HepG2 (cell line): ENCODE data around the gene NR5A2. TPM values are rescaled to one million over a fixed set of nuclear protein-coding genes. Genes with fewer than 3 reads are reported as not detected.

Experiments
- ATAC-seq: fragments of 200-7000 bp; cut with Tn5 transposase; 3 replicates; pipeline ENCODE4 v1.9.1; 2020; ENCODE audit warnings: mild to moderate bottlenecking, moderate library complexity
- BruUV-seq: library from RNA; stranded (reverse); fragments of 400-500 nt; replicated peaks from 2 replicates; lab custom pipeline; 2021; lab: Mats Ljungman, UMichigan
- CTCF ChIA-PET: fragments of 300-600 bp; formaldehyde crosslinking; extraction: SDS; loops from one replicate; lab custom pipeline; 2021; ENCODE audit warnings: low total read pairs, inconsistent platforms, low intra/inter-chr PET ratio; lab: Yijun Ruan, JAX
- POLR2A ChIA-PET: fragments of 350-600 bp; sonication (Branson Sonifier 250); formaldehyde crosslinking; loops from one replicate; lab custom pipeline; 2020; ENCODE audit warnings: antibody characterized with exemption, inconsistent platforms; lab: Yijun Ruan, JAX
- DNase-seq: peaks from one replicate; pipeline ENCODE4 v3.0.0-alpha.2; 2015; ENCODE audit warnings: low spot score
- FAIRE-seq: peaks from 3 replicates; lab custom pipeline; 2011; peaks lifted over from hg19 to GRCh38; lab: Jason Lieb, UNC
- H2AFZ ChIP-seq: one replicate; pipeline ENCODE4 v1.6.1; 2011; ENCODE audit warnings: low read length, inconsistent platforms
- H3K27ac ChIP-seq: fragments of 300-600 bp; 3 replicates; pipeline ENCODE4 v1.8.0; 2011; ENCODE audit warnings: mixed run types, mild to moderate bottlenecking, mixed read lengths, low read length, inconsistent platforms; ENCODE audit not compliant: insufficient read depth; ENCODE audit errors: extremely low read length
- H3K27me3 ChIP-seq, 2 experiments: fragments of 200-600 bp in 1 of 2; 2 replicates in 1 of 2; 3 replicates in 1 of 2; pipeline versions ENCODE4 v1.6.0 to v1.8.0; 2011; ENCODE audit warnings: low read length in 2 of 2, mild to moderate bottlenecking in 2 of 2, moderate library complexity in 2 of 2, inconsistent platforms in 1 of 2; ENCODE audit not compliant: insufficient read depth in 2 of 2, control insufficient read depth in 1 of 2
- H3K36me3 ChIP-seq, 2 experiments: fragments of 200-600 bp in 1 of 2; replicated peaks in 1 of 2; 2 replicates in 1 of 2; 3 replicates in 1 of 2; pipeline versions ENCODE4 v1.5.1 to v1.8.0; 2011; ENCODE audit warnings: low read length in 2 of 2, inconsistent platforms in 1 of 2; ENCODE audit not compliant: insufficient read depth in 2 of 2, control insufficient read depth in 1 of 2
- H3K4me1 ChIP-seq: 2 replicates; pipeline ENCODE4 v1.5.1; 2012; ENCODE audit warnings: low read length, inconsistent platforms; ENCODE audit not compliant: insufficient read depth
- H3K4me2 ChIP-seq: 2 replicates; pipeline ENCODE4 v1.6.0; 2011; ENCODE audit warnings: low read depth, low read length, inconsistent platforms
- H3K4me3 ChIP-seq, 3 experiments: fragments of 200-600 bp in 1 of 3; sonication (generic), shearing (Covaris generic) in 1 of 3; replicated peaks in 1 of 3; 2 replicates each; pipeline ENCODE4 v1.5.1; 2011 to 2016; ENCODE audit warnings: low read length in 3 of 3, inconsistent platforms in 2 of 3, low read depth in 2 of 3, mild to moderate bottlenecking in 2 of 3, control low read depth in 1 of 3, mixed read lengths in 1 of 3; ENCODE audit not compliant: insufficient read depth in 1 of 3
- H3K79me2 ChIP-seq: one replicate; pipeline ENCODE4 v1.6.1; 2011; ENCODE audit warnings: low read length, inconsistent platforms; ENCODE audit not compliant: insufficient read depth
- H3K9ac ChIP-seq: 2 replicates; pipeline ENCODE4 v1.6.0; 2011; ENCODE audit warnings: mild to moderate bottlenecking, low read depth, low read length, inconsistent platforms; ENCODE audit not compliant: insufficient read depth
- H3K9me3 ChIP-seq: 2 replicates; pipeline ENCODE4 v1.5.1; 2012; ENCODE audit warnings: mild to moderate bottlenecking, low read length
- H4K20me1 ChIP-seq: 2 replicates; pipeline ENCODE4 v1.6.0; 2011; ENCODE audit warnings: inconsistent platforms, mild to moderate bottlenecking, low read length, moderate library complexity; ENCODE audit not compliant: insufficient read depth
- ATF1 ChIP-seq: IDR thresholded peaks from 2 replicates; pipeline ENCODE4 v1.6.1; 2016; ENCODE audit warnings: mild to moderate bottlenecking, control low read depth
- CEBPG ChIP-seq: IDR thresholded peaks from 2 replicates; pipeline ENCODE4 v1.6.1; 2016
- FOXP1 ChIP-seq, 2 experiments: fragments of 450-650 bp in 1 of 2; IDR thresholded peaks; 2 replicates each; pipeline ENCODE4 v1.6.1; 2017 to 2018; ENCODE audit warnings: antibody characterized with exemption in 1 of 2
- HOXA5 ChIP-seq: sonication (generic); formaldehyde crosslinking; IDR thresholded peaks from 2 replicates; pipeline ENCODE4 v1.4.0; 2020; ENCODE audit warnings: missing genetic modification reagents
- MAF1 ChIP-seq: sonication (generic); formaldehyde crosslinking; IDR thresholded peaks from 2 replicates; pipeline ENCODE4 v1.5.0; 2020; ENCODE audit warnings: missing genetic modification reagents, borderline replicate concordance
- NBN ChIP-seq: fragments of 450-650 bp; conservative IDR thresholded peaks from 2 replicates; pipeline ENCODE4 v1.6.1; 2017
- SMAD1 ChIP-seq: sonication (generic); formaldehyde crosslinking; IDR thresholded peaks from 2 replicates; pipeline ENCODE4 v1.4.0; 2020; ENCODE audit warnings: missing genetic modification reagents, low read depth, mild to moderate bottlenecking, borderline replicate concordance
- SNAI1 ChIP-seq: sonication (generic); formaldehyde crosslinking; IDR thresholded peaks from 2 replicates; pipeline ENCODE4 v1.5.0; 2020; ENCODE audit warnings: mild to moderate bottlenecking, missing genetic modification reagents, borderline replicate concordance
- TAF15 ChIP-seq: fragments of 200-400 bp; formaldehyde crosslinking; IDR thresholded peaks from one replicate; pipeline ENCODE4 v1.6.1; 2018; ENCODE audit warnings: mild to moderate bottlenecking, low read depth, low read length; ENCODE audit not compliant: poor library complexity, severe bottlenecking
- TEAD3 ChIP-seq: optimal IDR thresholded peaks from 2 replicates; pipeline ENCODE3; 2016; ENCODE audit warnings: borderline replicate concordance
- YY1 ChIP-seq: IDR thresholded peaks from 2 replicates; pipeline ENCODE4 v1.6.1; 2011; ENCODE audit warnings: low read length, low read depth, moderate library complexity, mild to moderate bottlenecking; ENCODE audit not compliant: insufficient read depth, insufficient replicate concordance
- ZKSCAN5 ChIP-seq: sonication (generic); formaldehyde crosslinking; IDR thresholded peaks from 2 replicates; pipeline ENCODE4 v1.5.1; 2020; ENCODE audit warnings: mild to moderate bottlenecking, missing genetic modification reagents
- ZNF451 ChIP-seq: sonication (generic); formaldehyde crosslinking; IDR thresholded peaks from 2 replicates; pipeline ENCODE4 v1.5.0; 2020; ENCODE audit warnings: mild to moderate bottlenecking, missing genetic modification reagents
- ZNF484 ChIP-seq: sonication (generic); formaldehyde crosslinking; IDR thresholded peaks from 2 replicates; pipeline ENCODE4 v1.5.1; 2020; ENCODE audit warnings: mild to moderate bottlenecking, low read depth, missing genetic modification reagents, borderline replicate concordance
- ZNF530 ChIP-seq: sonication (generic); formaldehyde crosslinking; IDR thresholded peaks from 2 replicates; pipeline ENCODE4 v1.5.0; 2020; ENCODE audit warnings: low read depth, mild to moderate bottlenecking, missing genetic modification reagents
- ZNF776 ChIP-seq: sonication (generic); formaldehyde crosslinking; IDR thresholded peaks from 2 replicates; pipeline ENCODE4 v1.4.0; 2020; ENCODE audit warnings: mild to moderate bottlenecking, missing genetic modification reagents
- WGBS: methylation state at CpG from one replicate; pipeline ENCODE4 v1.1.6; 2017; ENCODE audit warnings: low lambda C conversion rate; 5-methylcytosine and 5-hydroxymethylcytosine counted together
- in situ Hi-C: cut with HindIII; loops from 2 replicates; pipeline ENCODE4 v1.10.0; 2017; ENCODE audit warnings: low pct_unique_long_range_greater_than_20kb; ENCODE audit not compliant: extremely low pct_ligation_motif_present
- intact Hi-C: fragments of 100-400 bp; cut with micrococcal nuclease; formaldehyde crosslinking; loops from one replicate; pipeline ENCODE4 v1.10.0; 2022; ENCODE audit not compliant: unreplicated experiment
- polyA plus RNA-seq, 8 experiments: library from polyadenylated mRNA; depleted of rRNA in 3 of 8; stranded (reverse) in 7 of 8; unstranded in 1 of 8; fragments of >200 nt; fragmentation: Illumina TruSeq in 4 of 8; extraction: Trizol in 4 of 8; gene quantifications; 2 replicates each; pipeline versions ENCODE4 v1.2.1 to v1.2.3, GENCODE V29; 2011 to 2016; ENCODE audit warnings: low read depth in 4 of 8, missing spikeins in 1 of 8, mixed read lengths in 1 of 8; ENCODE audit not compliant: insufficient read depth in 1 of 8
- total RNA-seq, 5 experiments: library from RNA; depleted of rRNA; stranded (reverse); fragments of >200 nt; fragmentation: Illumina TruSeq; extraction: Trizol; gene quantifications; 2 replicates each; pipeline ENCODE4 v1.2.3, GENCODE V29; 2016; ENCODE audit warnings: low read depth in 1 of 5
- TF ChIP-seq, protein P1 (sequence below): sonication (generic); formaldehyde crosslinking; IDR thresholded peaks from 2 replicates; pipeline ENCODE4 v1.4.0; 2020; ENCODE audit warnings: missing genetic modification reagents, low read depth, mild to moderate bottlenecking, borderline replicate concordance
- TF ChIP-seq, protein P2 (sequence below): sonication (generic); formaldehyde crosslinking; IDR thresholded peaks from 2 replicates; pipeline ENCODE4 v1.5.0; 2020; ENCODE audit warnings: mild to moderate bottlenecking, low read depth, missing genetic modification reagents, borderline replicate concordance
- TF ChIP-seq, protein P3 (sequence below): sonication (generic); formaldehyde crosslinking; IDR thresholded peaks from 2 replicates; pipeline ENCODE4 v1.5.1; 2020; ENCODE audit warnings: missing genetic modification reagents, mild to moderate bottlenecking, borderline replicate concordance
- TF ChIP-seq, protein P4 (sequence below): IDR thresholded peaks from 2 replicates; pipeline ENCODE4 v1.6.1; 2016; ENCODE audit warnings: control low read depth

NR5A2 gene
- total and polyA plus RNA-seq, 2 of the 13 experiments (the other 11 are each of a cell fraction or from before 2014, with no cell fraction given), result 0.24 to 2.8 TPM

DNA sequence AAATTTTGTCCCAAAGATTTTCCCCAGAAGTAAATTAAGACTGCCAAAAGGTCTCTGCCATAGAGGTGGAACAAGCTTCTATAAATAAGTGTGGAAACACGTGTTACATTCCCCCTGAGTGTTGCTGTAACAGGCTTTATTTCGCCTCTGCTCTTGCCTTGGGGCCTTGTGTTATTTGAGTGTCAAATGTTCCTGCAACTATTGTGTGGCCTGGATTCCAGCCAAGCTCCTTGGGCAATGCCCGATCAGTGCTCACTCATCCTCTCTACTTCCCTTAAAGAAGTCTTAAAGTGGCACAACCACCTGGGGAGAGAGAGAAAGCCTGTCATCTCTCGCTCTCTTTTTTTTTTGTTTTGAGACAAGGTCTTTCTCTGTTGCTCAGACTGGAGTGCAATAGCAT, 156.7 kb downstream of the NR5A2 start:
- intact Hi-C loops (no loop called here), in situ Hi-C loops (no loop called here)
- ATAC-seq (no peak), DNase-seq (no peak), FAIRE-seq (no peak)
- 23% methylated on average over 4 of the region's 4 CpGs for WGBS
- ChIA-PET POLR2A (no interaction called here), CTCF (no interaction called here)
- no TSS peak for BruUV-seq
- no peak for TF ChIP-seq NBN
- TF ChIP-seq HOXA5 (CRISPR knock-in tag), result no peak
- no peak for TF ChIP-seq YY1
- TF ChIP-seq SMAD1 (CRISPR knock-in tag), result no peak
- TF ChIP-seq, protein P1, sequence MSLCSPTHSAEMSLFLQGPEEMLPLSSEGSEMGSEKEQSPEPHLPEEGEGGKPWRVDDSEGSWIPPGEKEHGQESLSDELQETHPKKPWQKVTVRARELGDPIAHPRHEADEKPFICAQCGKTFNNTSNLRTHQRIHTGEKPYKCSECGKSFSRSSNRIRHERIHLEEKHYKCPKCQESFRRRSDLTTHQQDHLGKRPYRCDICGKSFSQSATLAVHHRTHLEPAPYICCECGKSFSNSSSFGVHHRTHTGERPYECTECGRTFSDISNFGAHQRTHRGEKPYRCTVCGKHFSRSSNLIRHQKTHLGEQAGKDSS (CRISPR knock-in tag), result no peak
- TF ChIP-seq ZNF484 (CRISPR knock-in tag), result no peak
- TF ChIP-seq TEAD3 (CRISPR knock-in tag), result no peak
- TF ChIP-seq ZKSCAN5 (CRISPR knock-in tag), result no peak
- no peak for TF ChIP-seq MAF1 (CRISPR knock-in tag)
- no peak for TF ChIP-seq FOXP1 (IDR thresholded peaks at IDR 0.05)
- no peak for TF ChIP-seq FOXP1 (CRISPR knock-in tag; IDR thresholded peaks at IDR 0.05)
- no peak for TF ChIP-seq CEBPG (CRISPR knock-in tag)
- TF ChIP-seq, protein P2, sequence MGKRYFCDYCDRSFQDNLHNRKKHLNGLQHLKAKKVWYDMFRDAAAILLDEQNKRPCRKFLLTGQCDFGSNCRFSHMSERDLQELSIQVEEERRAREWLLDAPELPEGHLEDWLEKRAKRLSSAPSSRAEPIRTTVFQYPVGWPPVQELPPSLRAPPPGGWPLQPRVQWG, result no peak
- TF ChIP-seq, protein P3, sequence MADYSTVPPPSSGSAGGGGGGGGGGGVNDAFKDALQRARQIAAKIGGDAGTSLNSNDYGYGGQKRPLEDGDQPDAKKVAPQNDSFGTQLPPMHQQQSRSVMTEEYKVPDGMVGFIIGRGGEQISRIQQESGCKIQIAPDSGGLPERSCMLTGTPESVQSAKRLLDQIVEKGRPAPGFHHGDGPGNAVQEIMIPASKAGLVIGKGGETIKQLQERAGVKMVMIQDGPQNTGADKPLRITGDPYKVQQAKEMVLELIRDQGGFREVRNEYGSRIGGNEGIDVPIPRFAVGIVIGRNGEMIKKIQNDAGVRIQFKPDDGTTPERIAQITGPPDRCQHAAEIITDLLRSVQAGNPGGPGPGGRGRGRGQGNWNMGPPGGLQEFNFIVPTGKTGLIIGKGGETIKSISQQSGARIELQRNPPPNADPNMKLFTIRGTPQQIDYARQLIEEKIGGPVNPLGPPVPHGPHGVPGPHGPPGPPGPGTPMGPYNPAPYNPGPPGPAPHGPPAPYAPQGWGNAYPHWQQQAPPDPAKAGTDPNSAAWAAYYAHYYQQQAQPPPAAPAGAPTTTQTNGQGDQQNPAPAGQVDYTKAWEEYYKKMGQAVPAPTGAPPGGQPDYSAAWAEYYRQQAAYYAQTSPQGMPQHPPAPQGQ, result no peak
- no peak for TF ChIP-seq ATF1
- TF ChIP-seq TAF15, result no peak
- no peak for TF ChIP-seq ZNF451 (CRISPR knock-in tag)
- no peak for TF ChIP-seq SNAI1
- no peak for TF ChIP-seq ZNF776 (CRISPR knock-in tag)
- TF ChIP-seq ZNF530 (CRISPR knock-in tag), result no peak
- TF ChIP-seq, protein P4, sequence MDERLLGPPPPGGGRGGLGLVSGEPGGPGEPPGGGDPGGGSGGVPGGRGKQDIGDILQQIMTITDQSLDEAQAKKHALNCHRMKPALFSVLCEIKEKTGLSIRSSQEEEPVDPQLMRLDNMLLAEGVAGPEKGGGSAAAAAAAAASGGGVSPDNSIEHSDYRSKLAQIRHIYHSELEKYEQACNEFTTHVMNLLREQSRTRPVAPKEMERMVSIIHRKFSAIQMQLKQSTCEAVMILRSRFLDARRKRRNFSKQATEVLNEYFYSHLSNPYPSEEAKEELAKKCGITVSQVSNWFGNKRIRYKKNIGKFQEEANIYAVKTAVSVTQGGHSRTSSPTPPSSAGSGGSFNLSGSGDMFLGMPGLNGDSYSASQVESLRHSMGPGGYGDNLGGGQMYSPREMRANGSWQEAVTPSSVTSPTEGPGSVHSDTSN, result no peak
- Histone ChIP-seq H3K9me3 (no peaks in the 10 kb centered on the region), H3K27me3 (no peaks in the 10 kb centered on the region), H3K4me3 (no peak overlapping the region), H3K4me2 (no peak overlapping the region), H4K20me1 (no peaks in the 10 kb centered on the region), H3K9ac (no peak overlapping the region), H2AFZ (no peak overlapping the region), H3K4me1 (no peaks in the 10 kb centered on the region), H3K36me3 (no peaks in the 10 kb centered on the region), H3K79me2 (no peaks in the 10 kb centered on the region), H3K27ac (no peak overlapping the region)
